GM18868 (cell line): Measurements from ENCODE around the gene NKTR.

Source experiments
- ATAC-seq: cut with Tn5 transposase; IDR thresholded peaks from one replicate; pipeline ENCODE4 v1.9.1; 2021; ENCODE audit warnings: mild to moderate bottlenecking, moderate library complexity; ENCODE audit not compliant: unreplicated experiment

Gene NKTR

DNA sequence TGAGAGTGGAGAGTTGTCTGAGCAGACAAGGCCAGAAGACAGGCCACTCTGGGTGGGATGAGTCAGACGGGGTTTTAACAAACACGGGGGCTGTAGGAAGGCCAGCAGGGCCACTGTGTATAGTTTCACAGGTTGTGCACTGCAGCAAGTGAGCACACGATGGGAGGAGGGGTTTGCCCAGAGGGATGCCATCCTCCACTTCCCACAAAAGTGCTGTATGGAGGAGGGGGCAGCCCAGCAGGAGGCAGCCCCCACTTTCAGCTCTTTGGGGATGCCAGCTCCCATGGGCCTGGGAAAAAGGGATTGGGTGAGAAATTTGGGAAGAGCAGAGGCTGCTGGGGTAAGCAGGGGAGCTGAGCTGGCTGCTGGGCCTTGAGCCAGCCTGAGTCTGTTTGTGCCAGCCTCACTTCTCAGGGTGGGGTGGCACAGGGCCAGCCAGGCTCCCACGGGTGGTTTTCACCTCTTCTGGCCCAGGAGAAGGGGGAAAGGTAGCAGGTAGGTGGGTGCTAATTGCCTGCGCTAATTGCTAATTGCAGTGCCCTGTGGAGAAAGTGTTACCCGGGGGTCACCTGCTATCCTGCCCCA is 59.7 kb downstream of the NKTR start:
- no peak for ATAC-seq

- no peak for ATAC-seq
Measured at GRCh38 chr3:42660898-42661297, 60.4 kb downstream of the NKTR start.

DNA sequence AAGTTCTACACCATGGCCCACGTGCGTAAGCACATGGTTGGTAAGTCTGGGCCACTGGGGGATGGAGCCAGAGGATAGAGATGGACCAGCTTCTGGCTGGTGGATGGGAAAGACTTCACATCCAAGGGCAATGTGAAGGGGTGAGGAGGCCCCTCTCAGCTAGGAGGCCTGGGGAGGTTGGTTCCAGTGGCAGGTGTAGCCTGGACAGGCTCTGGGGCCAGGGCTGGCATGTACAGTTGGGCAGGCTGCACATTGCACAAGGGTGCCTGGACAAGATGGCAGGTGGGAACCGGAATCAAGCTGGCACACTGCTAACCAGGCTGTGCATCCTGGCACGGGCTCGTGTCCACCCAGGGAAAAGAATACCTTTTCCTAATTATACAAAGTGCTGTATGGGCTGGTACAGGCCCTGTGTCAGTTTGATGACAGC is 61.1 kb downstream of the NKTR start:
- ATAC-seq = no peak

GRCh38 chr3:42662037-42662812 is 61.7 kb downstream of the NKTR start:
- ATAC-seq = no peak

DNA sequence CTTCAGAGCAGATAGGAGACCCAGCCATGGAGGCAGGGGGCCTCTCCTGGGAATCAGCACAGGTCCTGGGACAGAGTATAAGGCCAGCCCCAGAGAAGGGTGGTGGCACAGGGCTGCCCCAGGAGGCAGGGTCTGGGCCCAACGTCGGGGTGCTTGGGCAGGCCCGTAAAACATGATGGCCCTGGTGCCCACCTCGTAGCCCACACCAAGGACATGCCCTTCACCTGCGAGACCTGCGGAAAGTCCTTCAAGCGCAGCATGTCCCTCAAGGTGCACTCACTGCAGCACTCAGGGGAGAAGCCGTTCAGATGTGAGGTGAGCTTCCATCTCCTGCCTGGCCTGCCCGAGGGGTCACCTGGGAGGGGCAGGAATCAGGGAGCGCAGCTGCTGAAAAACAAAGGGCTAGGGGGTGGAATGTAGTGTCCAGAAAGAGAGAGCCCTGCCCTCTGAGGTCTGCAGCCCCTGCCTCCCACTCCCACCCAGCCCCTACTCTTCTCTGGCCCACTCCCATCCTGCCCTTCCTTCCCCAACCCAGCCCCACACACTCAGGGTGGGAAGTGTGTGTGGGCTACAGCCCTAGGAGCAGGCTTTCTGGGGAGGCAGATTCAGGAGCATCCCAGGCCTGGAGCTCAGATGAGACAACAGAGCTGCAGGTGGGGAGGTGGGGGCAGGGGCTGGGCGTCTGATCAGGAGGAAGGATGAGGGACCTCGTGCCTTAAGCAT is 62.5 kb downstream of the NKTR start:
- ATAC-seq = no peak

- peak; percentile 51 for ATAC-seq
Measured at GRCh38 chr3:42663581-42664437, 63.3 kb downstream of the NKTR start.

DNA sequence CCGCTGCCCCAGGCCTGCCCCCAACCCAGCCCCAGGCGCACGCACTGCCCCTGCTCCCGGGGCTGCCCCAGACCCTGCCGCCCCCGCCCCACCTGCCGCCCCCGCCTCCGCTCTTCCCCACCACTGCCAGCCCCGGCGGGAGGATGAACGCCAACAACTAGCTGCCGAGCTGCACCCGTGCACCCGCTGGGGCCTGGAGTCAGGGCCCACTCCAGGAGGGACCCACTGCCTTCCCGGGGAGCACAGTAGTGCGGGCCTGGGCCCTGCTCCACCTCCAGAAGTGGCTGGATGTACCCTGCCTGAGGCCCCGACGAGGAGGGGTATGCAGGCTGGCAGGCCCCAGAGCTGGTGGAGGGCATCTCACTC is 63.9 kb downstream of the NKTR start:
- no peak for ATAC-seq

DNA sequence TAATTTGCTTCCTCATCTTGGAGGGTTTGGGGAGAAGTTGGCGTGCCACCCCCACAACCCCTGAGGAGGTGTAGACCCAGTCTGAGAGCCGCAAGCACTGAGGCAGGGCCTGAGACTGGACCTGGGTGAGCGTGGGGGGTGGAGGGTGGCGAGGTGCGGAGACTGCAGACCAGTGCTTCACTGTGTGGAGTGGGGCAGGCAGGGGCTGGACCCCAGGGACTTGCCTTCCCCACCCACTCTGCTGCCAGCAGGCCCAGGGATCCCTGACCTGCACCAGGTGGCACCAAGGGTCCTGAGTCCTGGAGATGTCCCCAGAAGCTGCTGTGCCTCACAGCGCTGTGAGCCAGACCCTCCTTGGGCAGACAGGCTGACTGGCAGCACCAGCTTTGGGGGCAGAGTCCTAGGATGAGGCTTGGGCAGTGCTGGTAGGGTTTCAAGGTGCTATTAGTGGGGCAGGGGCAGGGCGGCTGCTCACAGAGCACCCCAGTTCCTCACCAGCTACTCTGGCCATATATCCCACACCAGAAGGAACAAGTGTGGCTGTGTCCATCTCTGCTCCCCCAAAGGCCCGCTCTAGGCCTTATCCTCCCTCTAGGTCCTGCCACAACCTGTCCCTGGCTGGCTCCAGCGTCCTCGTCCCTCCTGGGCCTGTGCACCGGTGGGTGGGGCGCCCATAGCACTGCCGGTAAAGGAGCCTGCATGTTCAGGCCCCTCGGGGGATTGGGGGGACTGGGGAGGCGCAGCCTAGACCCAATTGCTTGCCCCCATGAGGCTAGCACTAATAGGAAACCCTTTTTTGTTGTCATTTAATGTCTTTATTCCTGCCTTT is 64.8 kb downstream of the NKTR start:
- ATAC-seq = no peak

- no peak for ATAC-seq
Measured at GRCh38 chr3:42666022-42666421, 65.5 kb downstream of the NKTR start.

- ATAC-seq = no peak
Measured at GRCh38 chr3:42666577-42666998, 66.1 kb downstream of the NKTR start.

DNA sequence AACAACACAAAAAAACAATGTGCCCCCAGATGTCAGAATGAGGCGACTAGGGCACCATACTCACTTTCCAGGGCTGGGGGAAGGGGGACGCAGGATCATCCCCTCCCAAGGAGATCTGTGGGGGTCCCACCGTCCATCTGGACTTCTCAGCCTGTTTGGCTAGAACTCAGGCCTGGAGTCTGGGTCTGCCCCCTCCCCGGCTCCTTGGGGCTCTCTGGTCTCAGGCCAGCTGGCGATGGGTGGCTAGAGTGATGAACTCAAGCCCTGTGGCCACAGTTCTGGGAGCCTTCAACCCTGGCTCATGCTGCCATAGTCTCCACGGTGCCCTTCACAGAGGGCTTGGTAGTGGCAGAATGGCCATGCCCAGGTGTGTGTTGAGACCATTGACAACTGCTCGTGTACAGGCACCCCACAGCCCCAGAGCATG is 66.6 kb downstream of the NKTR start:
- no peak for ATAC-seq

DNA sequence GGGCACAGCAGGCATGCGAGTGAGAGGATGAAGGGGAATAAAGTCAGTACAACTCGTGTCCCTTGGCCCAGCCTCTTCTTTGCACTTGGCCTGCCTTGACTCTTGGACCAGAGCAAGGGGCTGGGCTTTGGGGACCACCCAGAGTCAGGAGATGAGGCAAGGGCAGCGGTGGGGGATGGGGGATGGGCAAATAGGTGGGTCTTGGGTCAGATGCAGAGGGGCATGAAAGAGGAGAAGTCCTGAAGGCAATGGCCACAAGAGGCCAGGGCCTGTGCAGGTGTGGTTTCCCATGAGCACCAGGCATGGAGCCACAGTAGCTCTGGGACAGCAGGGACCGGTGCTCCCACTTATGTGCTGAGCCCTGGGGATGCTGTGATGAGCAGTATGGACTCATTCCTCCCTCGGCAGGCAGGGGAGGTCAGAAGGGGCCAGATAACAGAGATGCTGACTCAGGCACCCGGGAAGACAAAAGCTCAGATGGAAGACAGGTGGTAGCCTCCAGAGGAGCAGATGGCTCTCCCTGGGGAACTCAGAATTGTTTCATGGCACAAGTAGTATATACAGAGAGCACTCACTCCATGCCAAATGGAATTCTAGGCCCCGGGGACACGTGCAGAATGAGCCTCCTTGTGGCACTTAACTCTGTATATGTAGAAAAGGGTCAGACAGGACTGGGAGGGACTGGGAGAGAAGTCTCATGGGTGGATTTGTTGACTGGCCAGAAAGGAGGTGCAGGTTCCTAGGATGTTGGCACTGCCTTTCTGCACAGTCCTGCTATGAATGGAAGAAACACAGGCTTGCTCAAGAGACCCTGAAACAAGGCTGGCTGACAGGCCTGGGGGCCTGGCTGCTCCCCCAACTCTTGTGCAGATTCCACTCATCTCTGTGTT is 67.3 kb downstream of the NKTR start:
- ATAC-seq = no peak

DNA sequence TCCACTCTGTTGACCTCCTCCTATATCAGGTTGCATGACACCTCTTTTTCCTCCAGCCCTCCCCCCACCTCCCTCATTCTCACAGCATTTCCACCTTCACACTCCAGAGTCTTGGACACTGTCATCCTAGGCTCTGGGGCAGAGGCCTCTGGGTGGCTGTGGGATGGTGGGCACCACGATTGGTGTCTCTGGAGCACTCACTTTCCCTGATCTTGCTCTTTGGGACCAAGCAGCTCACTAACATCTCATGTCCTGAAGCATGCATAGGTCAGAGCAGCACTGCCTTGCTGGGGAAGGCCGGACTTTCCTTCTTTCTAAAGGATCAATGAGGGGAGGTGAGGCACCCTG is 67.9 kb downstream of the NKTR start:
- no peak for ATAC-seq

GRCh38 chr3:42668793-42669217 is 68.3 kb downstream of the NKTR start:
- no peak for ATAC-seq

DNA sequence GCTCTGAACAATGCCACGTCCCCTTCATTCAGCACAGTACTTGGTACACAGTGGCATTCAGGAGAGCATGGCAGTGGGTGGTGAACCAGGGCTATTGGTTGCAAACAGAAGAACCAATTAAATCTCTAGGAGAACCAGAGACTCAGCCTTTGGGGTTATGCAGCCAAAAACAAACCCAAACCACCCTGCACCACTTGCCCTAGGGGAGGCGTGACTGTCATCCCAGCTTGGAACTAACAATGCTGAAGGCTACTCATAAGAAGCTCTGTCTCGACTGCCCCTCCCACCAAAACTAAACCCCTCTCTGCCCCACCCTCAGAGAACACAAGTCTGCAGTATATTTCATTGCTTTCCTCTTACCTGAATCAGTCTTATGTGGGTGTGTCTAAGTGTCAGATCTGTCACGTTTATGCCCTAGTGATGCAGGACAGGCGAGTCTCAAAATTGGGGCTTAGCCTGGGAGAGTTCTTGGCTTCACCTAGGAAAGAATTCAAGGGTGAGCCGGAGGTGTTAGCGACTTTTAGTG is 69.6 kb downstream of the NKTR start:
- ATAC-seq = no peak

- ATAC-seq = no peak
Measured at GRCh38 chr3:42670670-42671069, 70.2 kb downstream of the NKTR start.

GRCh38 chr3:42672515-42672914 is 72.0 kb downstream of the NKTR start:
- no peak for ATAC-seq

DNA sequence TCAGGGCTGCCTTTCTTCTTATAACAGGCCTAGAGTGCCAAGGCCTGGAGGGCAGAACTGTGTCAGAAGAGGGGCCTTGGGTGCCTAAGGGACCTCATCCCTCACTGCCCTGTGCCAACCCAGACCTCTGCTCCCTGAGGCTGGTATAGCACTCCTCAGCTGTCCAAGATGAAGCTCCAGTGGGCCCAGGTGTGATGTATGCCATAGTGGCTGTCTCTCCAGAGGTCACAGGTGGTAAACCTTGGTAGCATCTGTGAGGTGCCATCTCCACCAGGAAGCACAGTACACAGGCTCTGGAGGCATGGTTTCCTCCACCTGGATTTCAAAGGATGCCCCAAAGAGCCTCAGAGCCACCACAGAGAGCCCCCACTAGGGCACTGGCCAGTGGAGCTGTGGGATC is 72.6 kb downstream of the NKTR start:
- ATAC-seq = no peak

DNA sequence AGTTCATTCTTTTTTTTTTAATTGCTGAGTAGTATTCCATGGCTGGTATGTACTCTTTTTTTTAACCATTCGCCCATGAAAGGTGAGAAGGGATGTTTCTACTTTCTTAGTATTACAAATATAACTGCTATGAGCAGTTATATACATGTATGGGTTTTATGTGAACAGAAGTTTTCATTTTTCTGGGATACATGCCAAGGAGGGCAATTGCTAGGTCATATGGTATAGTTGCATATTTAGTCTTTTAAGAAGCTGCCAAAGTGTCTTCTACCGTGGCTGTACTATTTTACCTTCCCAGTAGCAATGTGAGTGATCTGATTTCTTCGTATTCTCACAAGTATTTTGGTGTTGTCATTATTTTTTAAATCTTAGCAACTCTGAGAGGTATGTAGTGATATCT is 73.7 kb downstream of the NKTR start:
- ATAC-seq = no peak
